B cell (primary cell): ENCODE data around the gene NDFIP1. TPM values are rescaled to one million over a fixed set of nuclear protein-coding genes. Genes with fewer than 3 reads are reported as not detected.

ENCODE experiments used
- ATAC-seq: fragments of 200-7000 bp; cut with Tn5 transposase; one replicate; pipeline ENCODE4 v1.10.0; 2021; ENCODE audit warnings: low read depth, mild to moderate bottlenecking, moderate number of reproducible peaks, moderate library complexity
- CTCF ChIA-PET: fragments of 350-600 bp; sonication (Branson Sonifier 250); formaldehyde crosslinking; loops from one replicate; lab custom pipeline; 2021; ENCODE audit warnings: antibody characterized with exemption, inconsistent platforms; lab: Charles Lee
- POLR2A ChIA-PET: fragments of 350-600 bp; sonication (Branson Sonifier 250); formaldehyde crosslinking; loops from one replicate; lab custom pipeline; 2021; ENCODE audit warnings: antibody characterized with exemption; lab: Charles Lee
- DNase-seq: peaks from one replicate; pipeline ENCODE4 v3.0.0; 2013
- H2AFZ ChIP-seq: 2 replicates; pipeline ENCODE4 v1.6.1; 2012; ENCODE audit warnings: mild to moderate bottlenecking, low read depth, low read length; ENCODE audit not compliant: insufficient read depth, poor library complexity, severe bottlenecking
- H3K27ac ChIP-seq, 2 donors: 1 replicate in 1 of 2; 2 replicates in 1 of 2; pipeline ENCODE4 v1.5.1; 2012 to 2013; ENCODE audit warnings: low read length in 2 of 2, mild to moderate bottlenecking in 2 of 2, moderate library complexity in 1 of 2
- H3K27me3 ChIP-seq, 4 experiments: fragments of 200-600 bp in 1 of 4; sonication (generic) in 1 of 4; replicated peaks in 1 of 4; 1 replicate in 2 of 4; 2 replicates in 2 of 4; pipeline versions ENCODE4 v1.6.1 to v1.7.0; 2013 to 2016; ENCODE audit warnings: low read length in 3 of 4, mild to moderate bottlenecking in 2 of 4, mixed read lengths in 1 of 4, moderate library complexity in 1 of 4; ENCODE audit not compliant: insufficient read depth in 4 of 4, control insufficient read depth in 3 of 4; ENCODE audit errors: control extremely low read depth in 1 of 4
- H3K36me3 ChIP-seq, 2 experiments: replicated peaks in 1 of 2; 1 replicate in 1 of 2; 2 replicates in 1 of 2; pipeline versions ENCODE4 v1.6.1 to v1.7.1; 2013; ENCODE audit warnings: low read length in 1 of 2; ENCODE audit not compliant: insufficient read depth in 2 of 2, control insufficient read depth in 1 of 2; ENCODE audit errors: control extremely low read depth in 1 of 2, extremely low read depth in 1 of 2
- H3K4me1 ChIP-seq, 2 donors: fragments of 200-600 bp in 1 of 2; sonication (generic) in 1 of 2; 1 replicate in 1 of 2; 2 replicates in 1 of 2; pipeline versions ENCODE4 v1.5.1 to v1.6.1; 2013 to 2017; ENCODE audit warnings: low read length in 2 of 2; ENCODE audit not compliant: control insufficient read depth in 2 of 2, insufficient read depth in 2 of 2
- H3K4me2 ChIP-seq: replicated peaks from 2 replicates; pipeline ENCODE3; 2012; ENCODE audit warnings: mild to moderate bottlenecking, low read depth, low read length; ENCODE audit not compliant: poor library complexity, severe bottlenecking
- H3K4me3 ChIP-seq, 5 experiments: fragments of 200-600 bp in 1 of 5; sonication (generic) in 1 of 5; 1 replicate in 3 of 5; 2 replicates in 2 of 5; pipeline versions ENCODE4 v1.5.1 to v1.7.0; 2011 to 2016; ENCODE audit warnings: low read length in 4 of 5, mild to moderate bottlenecking in 4 of 5, low read depth in 2 of 5, control low read depth in 1 of 5, moderate library complexity in 1 of 5; ENCODE audit not compliant: insufficient read depth in 1 of 5; ENCODE audit errors: control extremely low read depth in 1 of 5, extremely low read depth in 1 of 5
- H3K79me2 ChIP-seq: fragments of 200-600 bp; sonication (generic); one replicate; pipeline ENCODE4 v1.6.0; 2016; ENCODE audit warnings: low read length; ENCODE audit not compliant: control insufficient read depth, insufficient read depth
- H3K9ac ChIP-seq: fragments of 200-600 bp; sonication (generic); 2 replicates; pipeline ENCODE4 v1.6.1; 2017; ENCODE audit warnings: mild to moderate bottlenecking, low read length, moderate library complexity
- H3K9me3 ChIP-seq, 3 donors: one replicate each; pipeline versions ENCODE4 v1.6.1 to v1.7.1; 2013; ENCODE audit warnings: low read length in 2 of 3; ENCODE audit not compliant: control insufficient read depth in 2 of 3, insufficient read depth in 1 of 3; ENCODE audit errors: control extremely low read depth in 1 of 3
- H4K20me1 ChIP-seq: 2 replicates; pipeline ENCODE4 v1.6.0; 2012; ENCODE audit warnings: mild to moderate bottlenecking, low read length; ENCODE audit not compliant: insufficient read depth, control insufficient read depth, poor library complexity, severe bottlenecking
- H3K27ac Mint-ChIP-seq: one replicate; pipeline ENCODE4 v1.8.0; 2021; ENCODE audit warnings: mixed read lengths
- H3K27me3 Mint-ChIP-seq: one replicate; pipeline ENCODE4 v1.8.0; 2021; ENCODE audit warnings: mixed read lengths
- H3K4me1 Mint-ChIP-seq: one replicate; pipeline ENCODE4 v1.8.0; 2021; ENCODE audit warnings: mixed read lengths
- H3K4me3 Mint-ChIP-seq: one replicate; pipeline ENCODE4 v1.8.0; 2021; ENCODE audit warnings: mixed read lengths
- H3K9me3 Mint-ChIP-seq: one replicate; pipeline ENCODE4 v1.8.0; 2022; ENCODE audit warnings: mixed read lengths; ENCODE audit not compliant: insufficient read depth
- CTCF ChIP-seq: fragments of 200-600 bp; IDR thresholded peaks from one replicate; pipeline ENCODE4 v1.8.0; 2022; ENCODE audit warnings: antibody characterized with exemption, mild to moderate bottlenecking
- EZH2 ChIP-seq: IDR thresholded peaks from 2 replicates; pipeline ENCODE4 v1.6.1; 2012; ENCODE audit warnings: borderline replicate concordance, low read depth, mild to moderate bottlenecking, moderate library complexity, low read length; ENCODE audit not compliant: insufficient read depth, poor library complexity, severe bottlenecking
- WGBS: methylation state at CpG from one replicate; pipeline ENCODE4 v1.1.5; 2013; ENCODE audit warnings: missing lambda C conversion rate; ENCODE audit not compliant: insufficient coverage; 5-methylcytosine and 5-hydroxymethylcytosine counted together
- intact Hi-C: fragments of 100-400 bp; cut with micrococcal nuclease; formaldehyde crosslinking; loops from one replicate; pipeline ENCODE4 v1.10.0; 2022
- polyA plus RNA-seq: library from polyadenylated mRNA; depleted of rRNA; stranded (reverse); fragments of >200 nt; gene quantifications from 2 replicates; pipeline ENCODE4 v1.2.3, GENCODE V29; 2012
- total RNA-seq, 2 donors: library from RNA; stranded (reverse); fragments of 120-200 nt in 1 of 2; gene quantifications; 1 replicate in 1 of 2; 2 replicates in 1 of 2; pipeline versions ENCODE4 v1.2.3 to v1.2.4, GENCODE V29; 2013 to 2022

NDFIP1 gene
- total and polyA plus RNA-seq, 2 donors (not counting 1 experiment from before 2014, with no cell fraction given) = 10.6 to 34.6 TPM

- ATAC-seq (no peak), DNase-seq (no peak)
- no peak overlapping the region for H3K4me2 ChIP-seq
- no peaks in the 10 kb centered on the region for H3K27me3 ChIP-seq
- no peak overlapping the region for H3K4me3 ChIP-seq
- CTCF ChIA-PET = interaction anchor here (1.0 to 1.2 kb wide), 2 partner anchors 14 to 556 kb away, joined by 3 read pairs; no protein-coding TSS in a partner anchor
- TF ChIP-seq CTCF = no peak
- TF ChIP-seq EZH2 = no peak
- WGBS = 20% methylated on average over 1 of the region's 5 CpGs
- no peaks in the 10 kb centered on the region for H3K36me3 ChIP-seq
- Mint-ChIP-seq H3K4me1 (no peaks in the 10 kb centered on the region), H3K27ac (no peak overlapping the region), H3K27me3 (no peaks in the 10 kb centered on the region), H3K4me3 (no peak overlapping the region), H3K9me3 (no peaks in the 10 kb centered on the region)
- no peaks in the 10 kb centered on the region for H3K4me1 ChIP-seq
- H3K9me3 ChIP-seq = no peaks in the 10 kb centered on the region
- H3K9ac ChIP-seq = no peak overlapping the region
- no peak overlapping the region for H3K27ac ChIP-seq
- H3K79me2 ChIP-seq = no peaks in the 10 kb centered on the region
- no peaks in the 10 kb centered on the region for H4K20me1 ChIP-seq
- intact Hi-C loops = loop anchor here (10.0 kb wide), 1 partner anchor 728 kb away; no protein-coding TSS in a partner anchor
- POLR2A ChIA-PET = no interaction called here
- no peak overlapping the region for H2AFZ ChIP-seq
These were observed 48.4 kb downstream of the NDFIP1 start for GRCh38 chr5:142156839-142157463.

GRCh38 chr5:142159354-142159753, 50.8 kb downstream of the NDFIP1 start:
- H3K27ac Mint-ChIP-seq = no peak overlapping the region
- H3K9me3 Mint-ChIP-seq = no peaks in the 10 kb centered on the region
- intact Hi-C loops = loop anchor here (10.0 kb wide), 1 partner anchor 725 kb away; no protein-coding TSS in a partner anchor
- H3K79me2 ChIP-seq = no peaks in the 10 kb centered on the region
- no peaks in the 10 kb centered on the region for H3K36me3 ChIP-seq
- H3K4me1 Mint-ChIP-seq = no peaks in the 10 kb centered on the region
- DNase-seq = no peak
- H3K9me3 ChIP-seq = no peaks in the 10 kb centered on the region
- H3K27me3 ChIP-seq = no peaks in the 10 kb centered on the region
- ChIA-PET CTCF (no interaction called here), POLR2A (no interaction called here)
- no peaks in the 10 kb centered on the region for H3K4me1 ChIP-seq
- H2AFZ ChIP-seq = no peak overlapping the region
- ATAC-seq = no peak
- no peak overlapping the region for H3K4me3 ChIP-seq
- no peak overlapping the region for H3K27ac ChIP-seq
- no peaks in the 10 kb centered on the region for H3K27me3 Mint-ChIP-seq
- TF ChIP-seq CTCF = no peak
- TF ChIP-seq EZH2 = no peak
- no peak overlapping the region for H3K4me2 ChIP-seq
- H3K4me3 Mint-ChIP-seq = no peak overlapping the region
- H3K9ac ChIP-seq = no peak overlapping the region
- no peaks in the 10 kb centered on the region for H4K20me1 ChIP-seq
